ENCODE measurements around the gene SH2D4B.

Gene SH2D4B

DNA sequence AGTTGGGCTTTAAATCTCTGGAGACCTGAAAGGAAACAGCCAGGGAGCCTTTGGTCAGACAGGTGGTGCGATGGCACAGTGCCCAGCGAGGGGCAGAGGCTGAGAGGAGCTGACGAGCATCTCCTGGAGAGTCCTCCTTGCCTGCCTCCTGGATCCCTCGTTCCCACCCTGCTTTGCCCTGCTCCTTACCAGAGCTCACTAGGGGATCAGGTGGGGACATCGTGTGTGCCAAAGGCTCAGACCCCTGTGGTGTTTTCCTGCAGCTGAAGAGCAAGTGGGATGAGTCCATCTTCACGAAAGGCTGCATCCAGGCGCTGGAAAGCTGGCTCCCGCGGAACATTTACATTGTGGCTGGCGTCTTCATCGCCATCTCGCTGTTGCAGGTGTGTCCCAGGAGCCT, 21.8 kb upstream of the SH2D4B start:
- Histone ChIP-seq H3K4me1 (ENCODE audit: low read depth, poor library complexity, severe bottlenecking) (peaks cover 23% of the 10 kb centered on the region), H3K9ac (no peak overlapping the region), H3K27me3 (ENCODE audit: insufficient read depth, low read depth) (no peaks in the 10 kb centered on the region), H4K20me1 (ENCODE audit: insufficient read depth) (no peaks in the 10 kb centered on the region), H2AFZ (ENCODE audit: low read depth) (no peak overlapping the region), H3K4me3 (IDR thresholded peaks at IDR 0.05; ENCODE audit: insufficient read depth, low read depth, low read length) (no peak overlapping the region), H3K36me3 (ENCODE audit: insufficient read depth) (no peaks in the 10 kb centered on the region), H3K27ac (no peak overlapping the region), H3K79me2 (ENCODE audit: insufficient read depth, low read depth) (no peaks in the 10 kb centered on the region), H3K4me2 (no peak overlapping the region)
- TF ChIP-seq, protein P1, sequence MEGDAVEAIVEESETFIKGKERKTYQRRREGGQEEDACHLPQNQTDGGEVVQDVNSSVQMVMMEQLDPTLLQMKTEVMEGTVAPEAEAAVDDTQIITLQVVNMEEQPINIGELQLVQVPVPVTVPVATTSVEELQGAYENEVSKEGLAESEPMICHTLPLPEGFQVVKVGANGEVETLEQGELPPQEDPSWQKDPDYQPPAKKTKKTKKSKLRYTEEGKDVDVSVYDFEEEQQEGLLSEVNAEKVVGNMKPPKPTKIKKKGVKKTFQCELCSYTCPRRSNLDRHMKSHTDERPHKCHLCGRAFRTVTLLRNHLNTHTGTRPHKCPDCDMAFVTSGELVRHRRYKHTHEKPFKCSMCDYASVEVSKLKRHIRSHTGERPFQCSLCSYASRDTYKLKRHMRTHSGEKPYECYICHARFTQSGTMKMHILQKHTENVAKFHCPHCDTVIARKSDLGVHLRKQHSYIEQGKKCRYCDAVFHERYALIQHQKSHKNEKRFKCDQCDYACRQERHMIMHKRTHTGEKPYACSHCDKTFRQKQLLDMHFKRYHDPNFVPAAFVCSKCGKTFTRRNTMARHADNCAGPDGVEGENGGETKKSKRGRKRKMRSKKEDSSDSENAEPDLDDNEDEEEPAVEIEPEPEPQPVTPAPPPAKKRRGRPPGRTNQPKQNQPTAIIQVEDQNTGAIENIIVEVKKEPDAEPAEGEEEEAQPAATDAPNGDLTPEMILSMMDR (conservative IDR thresholded peaks at IDR 0.05; ENCODE audit: low read depth, low read length): no peak

- H3K9ac ChIP-seq: no peak overlapping the region
- H3K4me1 ChIP-seq (ENCODE audit: low read depth, poor library complexity, severe bottlenecking): peaks cover 30% of the 10 kb centered on the region
- H3K27me3 ChIP-seq (ENCODE audit: insufficient read depth, low read depth): no peaks in the 10 kb centered on the region
- H3K27ac ChIP-seq: no peak overlapping the region
- H3K4me3 ChIP-seq (IDR thresholded peaks at IDR 0.05; ENCODE audit: insufficient read depth, low read depth, low read length): no peak overlapping the region
- no peaks in the 10 kb centered on the region for H4K20me1 ChIP-seq (ENCODE audit: insufficient read depth)
- no peaks in the 10 kb centered on the region for H3K36me3 ChIP-seq (ENCODE audit: insufficient read depth)
- no peak overlapping the region for H3K4me2 ChIP-seq
- H3K79me2 ChIP-seq (ENCODE audit: insufficient read depth, low read depth): no peaks in the 10 kb centered on the region
- H2AFZ ChIP-seq (ENCODE audit: low read depth): no peak overlapping the region
- TF ChIP-seq, protein P1 (conservative IDR thresholded peaks at IDR 0.05; ENCODE audit: low read depth, low read length): no peak
These were observed 21.1 kb upstream of the SH2D4B start for GRCh38 chr10:80516506-80517075.

DNA sequence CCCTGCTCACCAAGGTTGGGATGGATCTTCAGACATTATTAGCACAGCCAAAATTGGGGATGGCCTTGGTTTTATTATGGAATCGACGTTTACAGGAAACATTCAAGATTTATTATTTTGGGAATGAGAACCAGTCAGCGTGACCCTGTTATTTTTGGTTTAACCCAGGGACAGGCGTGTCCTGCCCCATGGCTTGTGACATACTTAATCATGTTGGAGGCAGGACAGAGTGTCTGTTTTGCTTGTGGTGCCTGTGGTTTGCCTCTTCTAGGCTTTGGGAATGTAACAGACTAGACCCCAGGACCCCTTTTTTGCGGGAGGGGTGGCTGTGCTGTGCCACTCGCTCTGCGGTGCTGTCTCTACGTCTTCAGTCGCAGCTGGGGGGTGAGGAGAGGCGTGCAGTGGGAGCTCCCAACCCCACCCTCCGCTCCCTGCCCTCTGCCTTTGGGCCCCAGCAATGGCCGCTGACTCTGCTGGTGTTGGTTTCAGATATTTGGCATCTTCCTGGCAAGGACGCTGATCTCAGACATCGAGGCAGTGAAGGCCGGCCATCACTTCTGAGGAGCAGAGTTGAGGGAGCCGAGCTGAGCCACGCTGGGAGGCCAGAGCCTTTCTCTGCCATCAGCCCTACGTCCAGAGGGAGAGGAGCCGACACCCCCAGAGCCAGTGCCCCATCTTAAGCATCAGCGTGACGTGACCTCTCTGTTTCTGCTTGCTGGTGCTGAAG, 20.1 kb upstream of the SH2D4B start:
- no peaks in the 10 kb centered on the region for H3K79me2 ChIP-seq (ENCODE audit: insufficient read depth, low read depth)

GRCh38 chr10:80518143-80518806, 19.4 kb upstream of the SH2D4B start:
- Histone ChIP-seq H3K9ac (no peak overlapping the region), H3K27me3 (ENCODE audit: insufficient read depth, low read depth) (no peaks in the 10 kb centered on the region), H3K4me3 (IDR thresholded peaks at IDR 0.05; ENCODE audit: insufficient read depth, low read depth, low read length) (no peak overlapping the region), H4K20me1 (ENCODE audit: insufficient read depth) (no peaks in the 10 kb centered on the region), H3K4me2 (no peak overlapping the region), H3K4me1 (ENCODE audit: low read depth, poor library complexity, severe bottlenecking) (peaks cover 46% of the 10 kb centered on the region), H2AFZ (ENCODE audit: low read depth) (no peak overlapping the region), H3K36me3 (ENCODE audit: insufficient read depth) (no peaks in the 10 kb centered on the region), H3K27ac (no peak overlapping the region), H3K79me2 (ENCODE audit: insufficient read depth, low read depth) (no peaks in the 10 kb centered on the region)
- TF ChIP-seq, protein P1 (conservative IDR thresholded peaks at IDR 0.05; ENCODE audit: low read depth, low read length): no peak

More for the DNA sequence above, 20.1 kb upstream of the SH2D4B start:
- no peak overlapping the region for H2AFZ ChIP-seq (ENCODE audit: low read depth)
- no peaks in the 10 kb centered on the region for H3K36me3 ChIP-seq (ENCODE audit: insufficient read depth)
- H3K9ac ChIP-seq: no peak overlapping the region
- no peaks in the 10 kb centered on the region for H3K27me3 ChIP-seq (ENCODE audit: insufficient read depth, low read depth)
- peaks cover 40% of the 10 kb centered on the region for H3K4me1 ChIP-seq (ENCODE audit: low read depth, poor library complexity, severe bottlenecking)
- no peaks in the 10 kb centered on the region for H4K20me1 ChIP-seq (ENCODE audit: insufficient read depth)
- no peak overlapping the region for H3K4me2 ChIP-seq
- H3K27ac ChIP-seq: no peak overlapping the region
- H3K4me3 ChIP-seq (IDR thresholded peaks at IDR 0.05; ENCODE audit: insufficient read depth, low read depth, low read length): no peak overlapping the region
- TF ChIP-seq, protein P1 (conservative IDR thresholded peaks at IDR 0.05; ENCODE audit: low read depth, low read length): no peak
